Hematopoietic multipotent progenitor cell treated with erythropoietin and hydrocortisone succinate and interleukin-3 and kit ligand, for 17 days (in vitro differentiated cells): ENCODE measurements around the gene ABCE1.
A peak's percentile ranks its signal among the peaks of the same experiment; 100 is the strongest.

ENCODE experiments used
- DNase-seq: peaks from one replicate; pipeline ENCODE4 v3.0.0-alpha.2; 2015; ENCODE audit warnings: low spot score

ABCE1 gene

GRCh38 chr4:145177511-145177905 lies 79.4 kb downstream of the ABCE1 start:
- peak; percentile 23 for DNase-seq

GRCh38 chr4:145177906-145178538 lies 79.9 kb downstream of the ABCE1 start:
- DNase-seq = peak; percentile 60

- DNase-seq = peak; percentile 46
Observed at GRCh38 chr4:145178740-145179280, 80.7 kb downstream of the ABCE1 start.
